Stimulated activated CD8-positive, alpha-beta memory T cell treated with anti-CD3 and anti-CD28 coated beads, Interleukin-7, amount 100 ng/mL, for 1 hour (primary cell): ENCODE results near the gene C3.
"Not testable (repeated sequence)": the region's sequence is repeated elsewhere in the genome, so short reads cannot be mapped to it uniquely, and the experiment has no call there.

Experiments used
- DNase-seq, 2 donors: peaks; one replicate each; pipeline ENCODE4 v3.0.0-alpha.2; 2020; ENCODE audit warnings: low read depth in 2 of 2

The C3 gene

GRCh38 chr19:6664916-6665315 is 55.5 kb downstream of the C3 start:
- DNase-seq, result no peak

- DNase-seq, result peak in 1 of 2 donors; percentile 35
Measured at GRCh38 chr19:6663236-6664201, 56.9 kb downstream of the C3 start.

DNA sequence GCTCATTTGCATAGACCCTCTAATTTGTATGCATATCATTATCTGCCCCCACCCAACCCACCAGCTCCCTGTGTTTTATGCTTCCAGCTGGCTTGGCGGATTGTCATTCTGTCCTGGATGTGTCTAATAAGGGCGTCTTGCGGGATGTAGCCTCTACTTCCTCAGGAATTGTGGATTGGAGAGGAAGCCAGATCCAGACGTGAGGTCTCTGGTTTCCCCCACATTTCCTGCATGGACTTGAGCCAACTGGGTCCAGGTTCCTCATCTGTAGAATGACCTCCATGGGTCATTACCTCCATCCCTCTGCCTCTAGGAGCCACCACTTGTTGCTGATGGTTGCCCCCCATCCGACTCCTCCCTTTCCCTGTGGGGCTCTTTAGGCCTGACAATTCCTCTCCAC is 57.7 kb downstream of the C3 start:
- no peak for DNase-seq

DNA sequence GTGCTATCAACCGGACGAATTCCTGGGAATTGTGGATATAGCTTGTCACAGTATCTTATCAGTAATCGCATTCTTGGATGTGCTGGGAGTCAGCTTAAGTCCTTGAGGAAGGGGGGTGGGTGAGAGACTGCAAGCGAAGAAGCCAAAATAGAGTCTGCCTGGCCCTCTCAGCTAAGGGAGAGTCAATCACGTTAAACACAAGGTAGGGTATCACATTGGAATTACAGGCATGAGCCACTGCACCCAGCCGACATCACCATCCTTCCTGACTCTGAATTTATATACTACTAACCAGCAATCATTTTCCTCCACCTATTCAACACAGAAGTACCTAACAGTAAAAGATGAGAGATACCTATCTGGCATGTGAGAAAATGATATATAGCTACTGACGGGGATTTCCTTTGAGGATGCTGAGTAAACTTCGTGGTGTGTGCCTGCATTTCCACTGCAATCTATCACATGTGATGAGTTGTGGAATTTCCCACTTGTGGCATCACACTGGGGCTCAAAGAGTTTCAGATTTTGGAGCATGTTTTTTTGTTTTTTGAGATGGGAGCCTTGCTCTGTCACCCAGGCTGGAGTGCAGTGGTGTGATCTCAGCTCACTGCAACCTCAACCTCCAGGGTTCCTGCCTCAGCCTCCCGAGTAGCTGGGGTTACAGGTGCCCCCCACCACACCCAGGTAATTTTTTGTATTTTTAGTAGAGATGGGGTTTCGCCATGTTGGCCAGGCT is 58.8 kb downstream of the C3 start:
- not testable (repeated sequence) for DNase-seq

DNA sequence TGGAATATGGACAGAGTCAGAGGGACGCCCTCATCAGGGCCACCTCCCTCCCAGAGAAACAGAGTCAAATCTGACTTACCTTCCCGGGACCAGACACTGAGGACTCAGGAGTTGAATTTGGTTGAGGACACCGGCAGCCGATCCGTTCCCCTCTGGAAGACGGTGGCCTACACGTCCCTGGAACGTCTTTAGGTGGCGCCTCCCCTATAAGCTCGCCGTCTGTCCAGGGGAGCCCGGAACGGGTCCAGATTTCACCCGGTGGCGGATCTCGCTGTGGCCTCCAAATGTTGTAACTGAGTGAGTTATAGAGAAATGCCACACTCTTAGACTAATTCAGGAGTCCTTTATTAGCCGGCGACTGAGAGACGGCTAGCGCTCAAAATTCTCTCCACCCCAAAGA is 59.5 kb downstream of the C3 start:
- DNase-seq, result no peak

DNA sequence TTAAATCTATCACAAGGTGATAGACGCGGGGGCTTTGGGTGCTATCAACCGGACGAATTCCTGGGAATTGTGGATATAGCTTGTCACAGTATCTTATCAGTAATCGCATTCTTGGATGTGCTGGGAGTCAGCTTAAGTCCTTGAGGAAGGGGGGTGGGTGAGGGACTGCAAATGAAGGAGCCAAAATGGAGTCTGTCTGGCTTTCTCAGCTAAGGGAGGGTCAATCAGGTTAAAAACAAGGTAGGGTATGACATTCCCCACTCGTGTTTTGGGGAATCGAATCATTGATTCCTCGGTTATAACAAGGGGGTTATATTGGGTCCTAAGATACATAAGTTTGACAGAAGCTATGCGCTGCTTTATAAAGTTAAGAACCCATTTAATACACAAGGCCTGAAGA is 64.1 kb downstream of the C3 start:
- not testable (repeated sequence) for DNase-seq

DNA sequence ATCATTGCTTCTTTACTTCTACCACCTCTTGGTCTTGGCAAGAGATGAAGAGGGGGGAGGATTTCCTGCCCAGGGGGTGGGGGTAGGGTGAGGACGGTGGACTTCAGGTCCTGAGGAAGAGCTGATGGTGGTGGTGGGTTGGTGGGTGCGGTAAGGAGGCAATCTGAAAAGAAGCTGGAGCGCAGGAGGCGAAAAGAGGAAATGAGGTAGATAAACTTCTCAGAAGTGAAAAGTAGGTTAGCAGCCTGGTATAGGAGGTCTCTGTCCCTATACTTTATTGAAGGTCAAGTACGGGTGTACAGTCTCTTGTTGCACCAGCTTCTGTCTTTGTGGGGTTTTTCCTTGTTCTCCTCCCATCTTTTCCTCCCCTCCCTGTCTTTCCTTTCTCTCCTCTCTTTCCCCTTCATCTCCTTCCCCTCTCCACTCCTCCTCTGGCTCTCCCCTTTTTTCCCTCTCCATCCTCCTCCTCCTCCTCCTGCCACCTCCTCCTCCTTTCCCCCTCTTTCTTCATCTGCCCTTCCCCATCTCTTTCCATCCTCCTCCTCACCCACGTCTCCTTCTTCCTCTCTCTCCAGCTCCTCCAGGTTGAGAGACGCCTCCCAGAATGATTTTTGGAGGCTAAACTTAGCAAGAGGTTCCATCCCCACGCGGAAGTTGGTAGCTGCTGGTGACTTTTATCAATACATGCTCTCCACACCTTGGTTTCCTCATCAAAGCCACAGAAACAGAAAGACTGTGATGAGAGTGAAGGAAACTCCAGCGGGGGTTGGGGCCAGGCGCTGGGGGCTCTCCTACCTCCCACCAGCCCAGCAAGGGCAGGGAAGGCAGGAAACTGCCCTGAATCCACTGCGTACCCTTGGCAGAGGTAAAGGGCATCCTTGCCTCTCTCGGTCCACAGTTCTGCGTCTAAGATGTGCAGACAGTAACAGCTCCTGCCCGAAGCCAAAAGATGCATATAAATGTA is 65.8 kb downstream of the C3 start:
- no peak for DNase-seq

DNA sequence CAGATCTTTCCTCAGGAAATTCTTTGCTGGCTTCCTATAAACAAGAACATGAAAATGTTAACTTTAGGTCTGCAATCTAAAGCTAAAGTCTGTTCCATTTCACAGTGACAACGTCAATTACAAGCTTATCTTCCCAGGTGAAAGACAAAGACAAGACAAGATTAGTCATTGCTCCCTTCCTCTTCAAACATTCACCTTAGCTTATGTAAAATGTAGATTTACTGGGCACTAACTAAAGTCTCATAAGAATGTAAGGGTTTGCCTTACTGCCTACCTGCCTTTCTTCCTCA is 67.7 kb downstream of the C3 start:
- no peak for DNase-seq

DNA sequence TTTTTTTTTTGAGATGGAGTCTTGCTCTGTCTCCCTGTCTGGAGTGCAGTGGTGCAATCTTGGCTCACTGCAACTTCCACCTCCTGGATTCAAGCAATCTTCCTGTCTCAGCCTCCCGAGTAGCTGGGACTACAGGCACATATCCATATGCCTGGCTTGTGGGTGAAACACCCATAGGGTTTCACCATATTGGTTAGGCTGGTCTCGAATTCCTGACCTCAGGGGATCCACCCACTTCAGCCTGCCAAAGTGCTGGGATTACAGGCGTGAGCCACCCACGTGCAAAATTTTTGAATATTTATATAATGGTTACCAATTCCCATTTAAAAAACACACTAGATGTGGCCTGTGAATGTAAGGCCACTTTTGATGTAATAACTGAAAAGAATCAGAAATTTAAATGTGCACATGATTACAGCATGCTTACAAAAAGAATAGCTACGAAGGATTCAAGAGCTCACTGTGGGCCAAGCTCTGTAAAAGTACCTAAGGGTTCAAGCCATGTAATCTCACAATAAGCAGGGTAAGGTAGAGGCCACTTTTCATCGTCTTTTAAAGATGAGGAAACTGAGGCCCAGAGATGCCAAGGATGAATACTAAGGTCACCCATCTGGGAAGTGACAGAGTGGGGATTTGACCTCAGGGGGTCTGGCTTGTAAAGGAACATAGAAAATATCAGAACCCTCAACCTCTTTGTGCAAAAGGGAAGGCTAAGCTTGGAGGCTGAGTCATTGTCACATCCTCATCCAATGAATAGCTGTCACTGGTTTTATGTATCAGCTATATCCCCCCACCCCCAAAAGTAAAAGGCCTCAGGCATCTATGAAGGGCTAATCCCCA is 68.3 kb downstream of the C3 start:
- DNase-seq, result no peak

GRCh38 chr19:6649185-6649584 is 71.3 kb downstream of the C3 start:
- DNase-seq, result no peak

GRCh38 chr19:6648141-6648715 is 72.2 kb downstream of the C3 start:
- DNase-seq, result no peak

DNA sequence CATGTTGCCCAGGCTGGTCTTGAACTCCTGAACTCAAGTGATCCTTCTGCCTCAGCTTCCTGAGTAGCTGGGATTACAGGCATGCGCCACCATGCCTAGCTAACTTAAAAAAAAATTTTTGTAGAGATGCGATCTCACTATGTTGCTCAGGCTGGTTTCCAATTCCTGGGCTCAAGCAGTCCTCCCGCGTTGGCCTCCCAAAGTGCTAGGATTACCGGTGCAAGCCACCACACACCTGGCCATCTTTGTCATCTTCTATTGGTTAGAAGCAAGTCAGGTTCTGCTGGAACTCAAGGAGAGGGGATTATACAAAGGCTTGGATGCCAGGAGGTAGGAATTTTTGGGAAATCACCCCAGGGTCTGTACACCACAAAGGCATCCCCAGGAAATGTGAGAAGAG is 75.7 kb downstream of the C3 start:
- no peak for DNase-seq

- DNase-seq, result not testable (repeated sequence)
Measured at GRCh38 chr19:6640333-6640732, 80.1 kb downstream of the C3 start.

GRCh38 chr19:6639439-6639838 is 81.0 kb downstream of the C3 start:
- DNase-seq, result no peak

GRCh38 chr19:6633456-6633813 is 87.0 kb downstream of the C3 start:
- DNase-seq, result not testable (repeated sequence)

GRCh38 chr19:6632747-6633455 is 87.5 kb downstream of the C3 start:
- DNase-seq, result not testable (repeated sequence)

DNA sequence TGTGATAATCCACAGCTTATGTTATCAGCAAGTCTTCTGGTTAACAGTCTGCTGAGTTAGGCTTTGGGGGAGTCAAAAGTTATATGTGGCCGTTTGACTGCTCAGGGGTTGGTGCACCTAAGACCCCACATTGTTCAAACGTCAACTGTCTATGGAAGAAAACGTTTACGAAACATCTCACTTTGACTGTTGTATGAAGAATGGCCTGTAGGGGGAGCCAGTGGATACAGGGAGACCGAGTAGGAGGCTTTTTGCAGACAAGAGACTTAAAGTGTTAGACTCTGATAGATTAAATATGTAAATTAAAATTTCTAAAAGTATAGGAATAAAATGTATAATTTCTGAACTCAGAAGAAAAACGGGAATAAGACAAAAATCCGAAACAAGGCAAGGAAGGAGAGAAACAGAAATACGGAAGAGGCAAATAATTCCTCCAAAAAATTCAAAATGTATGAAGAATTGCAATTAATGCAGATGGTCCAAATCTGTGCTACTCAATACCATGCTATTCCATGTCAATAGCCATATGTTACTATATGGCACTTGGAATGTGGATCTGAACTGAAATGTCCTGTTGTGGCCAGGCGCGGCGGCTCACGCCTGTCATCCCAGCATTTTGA is 88.3 kb downstream of the C3 start:
- peak; percentile 57 to 68 for DNase-seq
